Fibroblast of gingiva (primary cell): ENCODE measurements around the gene SLC14A1.
"Not testable (repeated sequence)": the region's sequence is repeated elsewhere in the genome, so short reads cannot be mapped to it uniquely, and the experiment has no call there.

ENCODE experiments used
- DNase-seq: peaks from one replicate; pipeline ENCODE4 v3.0.0-alpha.2; 2011; ENCODE audit warnings: low read depth

SLC14A1 gene

DNA sequence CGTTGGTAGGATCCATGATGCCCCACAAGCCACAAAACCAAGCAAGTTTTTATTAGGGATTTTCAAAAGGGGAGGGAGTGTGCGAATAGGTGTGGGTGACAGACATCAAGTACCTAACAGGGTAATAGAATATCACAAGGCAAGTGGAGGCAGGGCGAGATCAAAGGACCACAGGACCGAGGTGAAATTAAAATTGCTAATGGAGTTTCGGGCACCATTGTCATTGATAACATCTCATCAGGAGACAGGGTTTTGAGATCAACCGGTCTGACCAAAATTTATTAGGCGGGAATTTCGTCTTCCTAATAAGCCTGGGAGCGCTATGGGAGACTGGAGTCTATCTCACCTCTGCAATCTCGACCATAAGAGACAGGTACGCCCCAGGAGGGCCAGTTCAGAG is 33.7 kb downstream of the SLC14A1 start:
- not testable (repeated sequence) for DNase-seq

DNA sequence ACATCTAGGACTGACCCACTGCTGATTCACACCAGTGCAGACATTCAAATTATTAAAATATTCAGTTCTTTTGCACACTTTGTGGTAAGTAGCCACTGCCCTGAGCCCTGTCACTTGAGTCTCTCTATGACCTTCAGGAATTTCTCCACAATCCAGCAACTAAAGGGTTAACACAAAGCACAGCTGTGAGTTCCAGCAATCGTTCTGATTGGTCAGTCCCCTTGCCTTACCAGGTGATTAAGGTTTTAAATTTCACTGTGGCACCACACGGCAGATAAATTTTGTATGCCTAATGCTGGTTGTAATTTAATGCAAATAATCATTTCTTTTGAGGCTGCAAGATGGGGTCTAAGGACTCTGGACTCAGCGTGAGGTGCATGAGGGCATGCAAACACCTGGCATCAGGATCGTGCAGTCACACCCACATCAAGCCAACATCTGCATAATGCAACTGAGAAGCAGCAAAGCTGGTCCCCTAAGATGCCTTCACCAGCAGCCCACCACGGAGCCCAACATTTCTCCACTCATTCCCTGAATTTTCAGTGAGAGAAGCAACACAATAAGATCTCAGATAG is 36.6 kb downstream of the SLC14A1 start:
- no peak for DNase-seq

DNA sequence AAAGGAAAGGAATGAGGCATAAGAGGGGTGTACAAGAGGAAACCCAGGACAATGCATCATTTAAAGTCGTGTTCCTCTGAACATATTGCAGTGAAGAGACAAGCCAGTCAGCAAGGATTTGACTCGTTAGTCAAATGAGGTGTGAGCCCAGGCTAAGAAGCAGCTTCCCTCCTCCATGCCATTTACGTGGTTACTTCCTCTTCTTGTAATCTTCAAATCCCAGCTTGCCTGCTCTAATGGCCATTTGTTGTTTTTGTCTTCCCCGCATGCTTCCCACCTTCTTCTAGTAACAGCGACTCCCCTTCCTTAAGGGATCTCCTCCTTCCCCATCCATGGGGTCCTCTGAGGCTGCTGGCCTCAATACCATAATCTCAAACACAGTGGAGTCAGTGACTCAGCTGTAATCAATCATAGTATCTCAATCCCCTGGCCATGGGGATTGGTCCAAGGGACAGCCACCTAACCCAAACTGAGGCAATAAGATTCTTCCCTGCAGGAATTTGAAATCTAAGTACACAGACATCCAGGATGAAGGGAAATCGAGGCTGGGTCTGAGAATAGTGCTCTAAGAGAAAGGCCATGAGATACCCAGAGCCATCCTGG is 37.6 kb downstream of the SLC14A1 start:
- DNase-seq = no peak

DNA sequence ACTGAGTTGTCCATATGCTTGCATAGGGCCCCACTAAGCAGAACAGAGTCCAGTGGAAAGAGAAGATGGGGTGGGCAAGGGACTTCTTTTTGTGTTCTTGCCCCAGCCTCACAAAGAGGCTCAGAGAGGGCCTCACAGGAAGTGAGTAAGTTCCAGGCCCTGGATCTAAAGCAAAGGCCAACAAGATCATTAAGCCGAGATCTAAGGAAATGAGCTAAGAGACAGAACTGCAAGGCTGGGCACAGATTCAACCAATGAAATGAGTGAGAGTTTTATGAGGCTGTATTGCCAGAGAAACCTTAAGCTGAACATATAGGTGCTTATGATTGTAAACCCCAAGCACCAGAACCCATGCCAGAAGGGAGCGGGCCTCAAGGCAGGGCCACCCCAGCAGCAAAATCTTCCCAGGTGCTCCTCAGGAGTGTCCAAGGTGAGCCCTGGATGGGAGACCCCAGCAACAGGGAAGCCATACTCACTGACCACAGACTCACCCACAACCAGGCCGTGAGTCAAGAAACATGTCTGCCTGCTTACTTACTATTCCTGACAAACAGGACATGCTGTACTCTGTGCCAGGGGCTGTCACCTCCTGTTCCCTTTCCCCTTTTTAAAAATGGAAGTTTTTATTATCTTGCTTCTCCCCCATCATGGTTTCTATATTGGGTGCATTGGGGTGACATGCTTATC is 40.2 kb downstream of the SLC14A1 start:
- no peak for DNase-seq

DNA sequence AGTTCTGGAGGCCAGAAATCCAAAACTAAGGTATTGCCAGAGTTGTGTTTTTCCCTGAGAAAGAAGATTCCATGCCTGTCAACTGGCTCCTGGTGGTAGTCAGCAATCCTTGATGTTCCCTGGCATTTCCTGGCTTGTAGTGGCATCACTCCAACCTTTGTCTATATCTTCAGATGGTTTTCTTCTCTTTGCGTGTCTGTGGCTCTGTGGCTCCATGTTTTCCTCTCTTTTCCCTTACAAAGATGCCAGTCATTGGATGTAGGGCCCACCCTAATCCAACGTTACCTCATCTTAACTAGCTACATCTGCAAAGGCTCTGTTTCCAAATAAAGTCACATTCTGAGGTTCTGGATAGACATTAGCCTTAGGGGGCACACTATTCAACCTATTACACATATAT is 41.8 kb downstream of the SLC14A1 start:
- no peak for DNase-seq

DNA sequence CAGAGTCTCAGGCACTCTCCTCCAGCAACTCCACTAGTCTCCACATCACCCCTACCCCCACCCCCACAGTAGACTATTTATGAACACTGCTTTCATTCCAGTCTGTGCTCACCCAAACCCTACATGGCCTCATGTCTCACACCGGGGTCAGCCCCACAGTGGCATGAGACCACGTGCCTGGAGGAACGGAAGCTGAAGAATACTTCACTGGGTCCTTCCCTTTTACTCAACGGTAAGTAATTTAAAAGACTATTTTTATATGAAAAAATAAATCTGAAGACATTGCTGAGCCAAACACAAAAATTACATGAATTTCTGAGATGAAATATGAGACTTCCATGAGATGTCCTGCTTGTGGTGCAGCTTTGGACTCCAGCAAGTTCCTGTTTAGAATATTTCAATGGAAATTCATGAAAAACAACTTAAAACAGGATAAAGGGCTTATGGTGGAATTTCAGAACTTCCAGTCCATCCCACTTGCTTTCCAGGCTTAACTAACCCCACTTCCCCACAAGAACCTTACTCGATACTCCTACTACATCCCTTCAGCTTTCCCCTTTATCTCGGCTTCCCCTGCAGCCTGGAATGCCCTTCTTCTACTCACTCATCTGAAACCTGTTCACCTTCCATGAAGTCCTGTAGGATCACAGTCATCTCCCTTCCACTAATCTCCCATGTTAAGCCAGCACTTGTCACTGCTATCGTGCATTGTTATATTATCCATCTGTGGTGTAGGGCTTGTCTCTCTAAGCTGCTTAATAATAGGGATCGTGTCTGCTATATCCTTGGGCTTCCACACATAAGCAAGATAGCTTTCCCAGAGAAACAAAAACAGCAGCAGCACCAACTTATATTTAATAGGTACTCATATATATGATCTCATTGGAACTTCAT is 47.9 kb downstream of the SLC14A1 start:
- no peak for DNase-seq

DNA sequence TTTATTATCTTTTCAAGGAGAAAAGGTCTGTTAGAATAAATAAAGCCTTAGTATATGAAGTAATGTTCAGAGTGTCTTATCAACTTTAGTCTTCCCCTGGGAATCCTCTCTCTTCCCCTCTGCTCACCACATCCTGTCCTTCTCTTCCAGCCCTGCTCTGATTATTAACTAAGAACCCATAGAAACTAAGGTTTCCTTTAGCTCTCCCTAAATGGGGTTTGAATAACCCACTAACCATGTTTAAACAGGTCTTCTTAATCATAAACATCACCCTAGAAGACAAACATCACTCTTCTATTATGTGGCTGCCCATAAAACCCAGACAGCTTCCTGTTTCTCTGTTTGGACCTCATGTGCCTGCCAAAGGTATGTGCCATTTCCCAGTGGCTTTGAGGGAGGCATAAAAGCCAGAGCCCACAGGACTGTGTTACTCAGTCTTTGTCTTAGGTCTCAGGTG is 50.1 kb downstream of the SLC14A1 start:
- no peak for DNase-seq

DNA sequence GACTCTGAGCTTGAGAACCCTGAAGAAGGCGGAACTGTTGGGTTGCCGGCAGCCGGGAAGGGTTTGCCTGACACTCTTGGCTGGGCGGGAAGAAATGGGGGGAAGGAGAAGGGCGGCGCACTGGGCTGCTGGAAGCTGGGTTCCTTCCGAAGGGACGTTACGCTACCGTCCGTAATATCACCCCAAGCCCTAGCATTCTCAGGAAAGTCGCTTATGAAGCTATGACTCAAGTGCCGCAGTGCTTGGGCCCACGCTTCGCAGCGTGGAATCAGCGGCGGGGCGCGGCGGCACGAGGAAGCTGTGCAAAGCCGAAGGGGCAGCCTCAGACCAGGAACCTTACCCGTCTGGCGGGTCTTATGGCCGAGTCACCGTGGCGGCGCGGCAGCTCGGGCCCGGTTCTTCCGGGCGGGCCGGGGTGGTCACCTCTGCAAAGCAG is 51.3 kb downstream of the SLC14A1 start:
- peak; percentile 87 for DNase-seq

DNA sequence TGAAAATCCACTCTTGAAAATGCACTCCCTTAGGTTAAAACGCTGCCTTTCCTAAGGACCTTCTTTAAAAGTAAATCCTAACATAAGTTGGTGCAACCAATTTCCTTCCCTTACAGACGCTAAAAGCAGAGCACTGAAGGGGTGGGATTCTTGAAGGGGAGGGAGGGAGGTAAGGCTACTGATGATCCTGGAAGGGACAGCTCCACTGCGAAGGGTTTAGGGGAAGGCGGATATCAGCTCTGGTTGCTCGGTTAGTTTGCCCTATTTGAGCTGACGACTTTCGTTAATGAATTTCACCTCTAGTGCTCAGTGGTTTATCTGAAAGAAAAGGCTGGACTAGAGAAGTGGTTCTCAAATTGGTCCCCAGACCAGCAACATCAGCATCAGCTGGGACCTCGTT is 51.8 kb downstream of the SLC14A1 start:
- no peak for DNase-seq

DNA sequence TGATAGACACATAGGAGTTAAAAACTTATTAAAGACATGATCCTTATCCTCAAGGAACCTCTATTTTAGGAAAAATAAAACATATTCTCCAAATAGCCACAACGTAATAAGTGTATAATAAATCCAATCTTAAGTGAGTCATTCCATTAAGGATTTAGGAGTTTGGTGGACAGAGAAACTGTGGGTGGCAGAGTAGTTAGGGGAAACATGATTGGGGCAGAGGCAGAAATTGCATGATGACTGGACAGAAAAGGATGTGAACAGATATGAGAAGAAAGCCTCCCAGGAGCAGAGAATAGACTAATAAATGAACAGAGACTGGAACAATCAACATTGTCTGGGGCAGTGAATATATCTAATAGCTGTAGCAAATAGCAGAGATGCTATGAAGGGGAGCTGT is 53.4 kb downstream of the SLC14A1 start:
- peak; percentile 17 for DNase-seq

DNA sequence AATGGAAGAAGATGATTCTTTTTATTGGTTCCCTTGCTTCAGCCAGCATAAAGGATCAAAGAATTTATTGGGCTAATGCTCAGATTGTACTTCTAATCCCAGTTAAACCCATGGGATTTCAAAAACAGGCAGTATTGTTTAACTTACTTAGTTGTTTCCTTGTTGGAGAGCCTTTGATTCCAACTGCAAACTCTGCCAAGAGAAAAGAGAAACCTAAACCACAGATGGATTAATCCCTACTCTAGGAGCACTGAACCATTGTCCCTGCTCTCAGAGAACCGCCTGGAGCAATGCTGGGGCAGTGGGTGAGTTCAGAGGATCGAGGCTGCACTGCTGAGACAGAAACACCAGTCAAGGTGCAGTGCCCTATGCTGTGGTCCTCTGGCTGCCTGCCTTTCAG is 56.6 kb downstream of the SLC14A1 start:
- peak; percentile 49 for DNase-seq

DNA sequence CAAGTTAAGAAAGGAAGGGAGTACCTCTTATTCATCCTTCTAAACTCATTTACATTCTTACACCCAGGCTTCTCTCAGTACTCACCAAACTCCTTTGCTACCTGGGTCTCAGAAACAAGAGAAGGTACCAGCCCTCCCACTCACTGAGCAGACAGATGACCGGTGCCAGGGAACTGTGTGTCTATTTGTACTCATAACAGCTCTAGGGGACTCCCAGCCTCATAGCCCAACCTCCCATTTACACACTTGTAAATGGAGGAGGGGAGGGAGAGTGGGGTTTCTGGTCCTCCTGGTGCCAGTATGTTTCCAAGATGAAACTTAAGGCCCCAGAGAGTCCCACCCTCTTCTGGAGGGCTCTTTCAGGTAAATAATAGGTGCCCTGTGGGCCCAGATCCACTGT is 58.7 kb downstream of the SLC14A1 start:
- no peak for DNase-seq

DNA sequence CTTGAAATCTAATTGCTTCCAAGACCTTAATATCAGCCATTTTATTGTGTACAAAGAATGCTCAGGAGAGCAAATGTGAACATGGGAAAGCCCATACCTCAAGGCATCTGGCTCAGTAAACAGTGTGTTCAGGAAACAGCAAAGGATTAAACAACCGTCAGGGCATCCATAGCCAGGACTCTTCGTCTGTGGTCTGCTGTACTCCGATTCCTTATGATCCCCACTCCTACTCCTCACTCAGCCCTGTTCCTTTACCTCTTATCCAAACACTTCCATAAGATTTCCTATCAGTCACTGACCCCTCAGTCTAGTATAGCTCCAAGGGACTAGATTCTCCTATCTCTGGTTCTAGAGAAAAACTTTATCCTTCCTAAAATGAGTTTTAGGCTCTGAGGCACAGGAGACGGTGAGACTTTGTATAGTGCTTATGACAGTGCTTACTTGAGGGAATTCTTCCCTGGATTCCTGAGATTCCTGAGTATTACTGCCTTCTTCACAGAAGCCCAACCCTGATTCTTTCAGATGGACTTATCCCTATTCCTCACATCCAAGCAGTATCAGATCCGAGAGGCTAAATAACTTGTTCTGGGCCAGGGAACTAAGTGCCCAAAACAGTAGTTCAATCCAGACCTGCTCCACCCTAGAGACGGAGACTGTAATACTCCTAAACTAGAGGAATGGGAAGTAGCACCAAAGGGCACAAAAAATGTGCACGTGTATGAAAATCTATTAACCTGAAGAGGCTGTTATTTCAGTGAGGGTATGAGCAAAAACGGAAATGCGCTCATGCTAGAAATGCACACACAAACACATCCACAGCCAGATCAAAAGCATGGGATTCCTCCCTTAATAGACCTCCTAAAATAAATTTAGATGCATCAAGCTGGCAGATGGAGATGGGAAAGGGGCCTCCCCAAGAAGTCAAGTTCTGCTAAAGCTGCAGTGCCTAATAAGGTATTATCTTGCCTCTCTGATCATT is 59.4 kb downstream of the SLC14A1 start:
- DNase-seq = peak; percentile 34

DNA sequence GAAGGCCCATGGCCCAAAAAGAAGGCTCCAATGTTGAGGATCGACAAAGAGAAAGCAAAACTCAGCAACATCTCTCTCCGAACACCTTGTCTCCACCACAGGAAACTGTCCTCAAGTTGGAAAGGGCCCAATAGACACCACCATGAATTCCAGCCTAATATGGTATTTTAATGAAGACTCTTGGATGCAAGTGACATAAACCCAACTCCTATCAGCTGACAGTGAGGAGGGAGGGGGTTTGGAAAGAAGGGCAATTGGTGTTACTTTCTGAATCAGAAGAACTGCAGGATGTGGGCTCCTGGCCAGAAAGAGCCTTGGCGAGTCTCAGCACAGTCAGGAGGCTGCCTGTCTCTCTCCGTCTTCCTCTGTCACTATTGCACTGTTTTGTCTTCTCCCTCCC is 61.2 kb downstream of the SLC14A1 start:
- DNase-seq = no peak

DNA sequence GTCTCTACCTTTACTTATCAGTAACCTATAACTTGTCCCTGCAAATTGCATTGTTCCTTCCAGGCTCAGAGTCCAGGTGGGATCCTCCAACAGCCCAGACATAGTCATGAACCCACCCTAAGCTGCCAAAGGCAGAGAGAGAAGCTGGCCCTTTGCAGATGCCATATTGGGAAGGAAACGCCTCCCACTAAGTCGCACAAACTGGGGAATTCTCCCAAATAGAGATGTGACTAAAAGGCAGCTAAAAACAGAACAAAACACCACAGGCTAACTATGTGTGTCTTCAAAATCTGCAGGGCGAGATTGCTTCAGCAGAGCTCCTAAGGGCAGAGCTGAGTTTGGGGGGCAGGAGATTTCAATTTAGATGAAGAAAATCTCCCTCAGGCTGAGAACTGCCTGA is 63.0 kb downstream of the SLC14A1 start:
- no peak for DNase-seq

DNA sequence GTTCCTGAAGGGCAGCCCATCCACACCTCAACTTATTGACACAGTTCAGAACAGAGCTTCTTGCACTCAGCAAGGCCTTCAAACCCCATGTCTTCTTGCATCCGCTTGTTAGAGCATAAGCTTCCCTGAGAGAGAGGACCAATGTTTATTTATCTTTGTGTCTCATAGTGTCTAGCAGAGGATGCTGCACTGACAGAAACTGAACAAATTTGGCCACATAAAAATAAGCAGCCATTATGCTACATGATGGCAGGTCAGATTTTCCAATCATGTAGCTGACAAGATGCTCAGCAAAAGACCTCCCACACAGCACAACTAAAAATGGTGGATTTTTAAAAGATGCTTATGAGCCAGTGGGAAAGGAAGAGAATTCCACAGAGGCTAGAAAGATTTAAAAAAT is 63.4 kb downstream of the SLC14A1 start:
- no peak for DNase-seq

DNA sequence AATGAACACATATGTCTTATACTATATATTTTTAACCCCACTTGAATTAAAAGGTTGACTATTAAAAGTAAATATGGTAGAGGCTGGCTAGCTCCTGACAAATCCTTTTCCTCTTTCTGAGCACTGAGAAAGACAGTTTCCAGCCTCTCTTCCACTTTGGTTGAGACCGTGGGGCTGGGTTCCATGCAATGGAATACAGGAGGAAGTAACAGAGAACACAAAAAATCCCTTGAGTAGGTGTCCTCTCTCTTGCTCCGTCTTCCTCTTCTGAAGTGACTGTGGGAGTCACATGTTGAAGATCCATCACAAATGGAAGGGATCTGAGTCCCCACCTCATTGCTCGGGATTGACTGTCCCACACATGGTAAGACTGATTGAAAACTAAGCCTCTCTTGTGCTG is 64.9 kb downstream of the SLC14A1 start:
- DNase-seq = no peak

DNA sequence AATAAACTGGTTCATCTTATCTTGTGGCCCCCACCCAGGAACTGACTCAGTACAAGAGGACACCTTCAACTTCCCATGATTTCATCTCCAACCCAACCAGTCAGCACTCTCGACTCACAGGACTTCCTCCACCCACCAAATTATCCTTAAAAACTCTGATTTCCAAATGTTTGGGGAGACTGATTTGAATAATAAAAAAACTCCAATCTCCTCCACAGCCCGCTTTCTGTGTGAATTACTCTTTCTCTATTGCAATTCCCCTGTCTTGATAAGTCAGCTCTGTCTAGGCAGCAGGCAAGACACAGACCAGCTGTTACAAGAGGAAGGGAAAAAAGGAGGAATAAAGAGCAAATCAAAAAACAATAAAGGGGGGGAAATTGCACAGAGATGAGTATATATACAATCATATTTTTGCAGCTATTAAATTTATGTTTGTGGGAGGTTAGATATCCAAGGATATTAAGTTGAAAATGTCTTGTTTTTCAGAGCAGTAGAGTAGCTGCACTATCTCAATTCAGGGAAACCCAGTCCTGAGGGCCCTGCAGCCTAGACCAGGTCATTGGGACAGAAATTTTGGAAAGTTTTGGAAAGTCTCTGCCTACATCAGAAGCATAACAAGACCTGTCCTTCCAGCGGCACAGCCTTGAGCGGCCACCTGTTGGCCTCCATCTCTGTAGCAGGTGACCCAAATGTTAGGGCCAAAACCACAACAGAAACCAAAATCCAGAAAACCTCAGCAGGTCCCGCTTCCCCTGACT is 68.7 kb downstream of the SLC14A1 start:
- no peak for DNase-seq

DNA sequence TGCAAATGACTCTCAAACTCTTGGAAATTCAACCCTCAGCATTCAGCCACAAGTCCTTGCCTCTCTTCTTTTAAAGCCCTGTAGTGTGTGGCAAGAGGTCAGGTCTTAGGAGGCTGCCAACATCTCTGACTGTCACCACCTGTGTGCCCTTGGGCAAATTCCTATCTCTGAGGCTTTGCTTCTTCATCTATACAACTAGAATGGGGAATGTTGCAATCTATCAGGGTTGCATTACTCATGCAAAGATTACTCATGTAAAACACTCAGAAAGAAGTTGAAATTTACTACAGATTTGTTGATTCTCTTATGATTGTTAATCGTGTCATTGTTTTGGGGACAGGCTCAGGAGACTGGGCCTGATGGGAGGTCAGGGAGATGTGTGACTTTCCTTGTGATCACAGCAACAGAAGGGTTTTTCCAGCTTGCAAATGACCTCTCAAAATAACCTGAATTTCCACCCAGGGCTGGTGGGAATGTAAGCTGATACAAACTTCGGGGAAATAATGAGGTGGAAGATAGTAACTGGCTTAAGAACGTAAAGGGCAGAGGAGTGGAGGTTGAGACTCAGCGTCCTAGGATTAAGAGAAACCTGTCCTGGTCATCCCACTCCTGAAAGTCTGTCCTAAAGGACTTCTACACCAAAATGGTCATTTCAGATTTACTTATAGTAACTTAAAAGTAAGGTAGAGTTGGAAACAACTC is 69.4 kb downstream of the SLC14A1 start:
- peak; percentile 91 for DNase-seq

DNA sequence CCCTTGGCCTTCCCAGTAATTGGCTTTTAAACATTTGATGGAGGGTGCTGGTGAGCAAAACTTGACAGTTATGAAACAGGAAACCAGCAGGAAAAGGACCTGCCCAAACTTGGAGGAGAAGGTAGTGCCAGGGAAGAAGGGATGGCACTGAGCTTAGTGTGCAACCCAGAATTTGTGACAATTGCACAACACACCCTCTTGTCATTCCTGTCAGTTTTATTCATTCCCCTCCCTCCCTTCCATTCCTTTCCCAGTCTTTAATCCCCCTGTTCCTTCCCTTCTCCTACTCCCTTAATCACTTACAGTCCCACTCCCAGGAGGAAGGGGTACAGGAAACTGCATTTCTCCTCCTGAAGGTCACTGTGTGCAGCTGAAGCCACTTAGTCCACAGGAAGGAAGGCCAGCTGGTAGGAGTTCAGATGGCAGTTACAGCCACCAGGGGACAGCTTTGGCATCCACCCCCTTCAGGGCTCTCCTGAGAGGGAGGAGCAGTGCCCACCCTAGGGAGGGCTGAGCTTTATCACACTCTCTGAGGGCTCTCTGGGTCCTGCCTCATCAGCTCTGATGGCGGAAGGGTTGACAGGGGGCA is 77.5 kb downstream of the SLC14A1 start:
- no peak for DNase-seq
